GM21423 (cell line): ENCODE measurements around the gene ABHD12.
"Not testable (repeated sequence)": the region's sequence is repeated elsewhere in the genome, so short reads cannot be mapped to it uniquely, and the experiment has no call there.

ENCODE experiments used
- ATAC-seq: cut with Tn5 transposase; IDR thresholded peaks from one replicate; pipeline ENCODE4 v1.9.1; 2021; ENCODE audit warnings: mild to moderate bottlenecking, moderate library complexity; ENCODE audit not compliant: unreplicated experiment

The ABHD12 gene

DNA sequence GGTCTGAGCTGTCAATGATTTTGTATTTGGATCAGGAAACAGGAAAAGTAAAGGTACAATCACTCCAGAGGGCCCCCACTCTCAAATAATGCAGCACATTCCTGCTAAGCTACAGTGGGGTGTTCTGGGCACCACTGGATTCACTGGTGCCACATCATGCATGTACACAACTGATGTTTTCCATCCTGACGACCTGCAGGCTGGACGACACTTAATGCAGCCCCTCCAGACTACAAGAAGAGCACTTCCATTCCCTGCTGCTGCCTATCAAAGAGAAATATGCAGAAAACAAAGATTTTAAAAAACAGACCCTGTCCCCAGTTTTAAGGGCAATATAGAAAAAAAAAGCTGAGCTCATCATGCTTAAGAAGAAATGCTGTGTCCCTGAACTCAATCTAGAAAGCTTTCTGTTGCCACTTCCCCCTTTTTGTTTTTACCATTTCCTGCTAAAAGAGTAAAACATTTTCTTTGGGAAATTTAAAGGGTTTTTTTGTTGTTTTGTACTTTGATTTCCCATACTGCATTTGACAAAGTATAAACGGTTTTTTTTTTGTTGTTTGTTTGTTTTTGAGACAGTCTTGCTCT is 35.5 kb downstream of the ABHD12 start:
- ATAC-seq = no peak

DNA sequence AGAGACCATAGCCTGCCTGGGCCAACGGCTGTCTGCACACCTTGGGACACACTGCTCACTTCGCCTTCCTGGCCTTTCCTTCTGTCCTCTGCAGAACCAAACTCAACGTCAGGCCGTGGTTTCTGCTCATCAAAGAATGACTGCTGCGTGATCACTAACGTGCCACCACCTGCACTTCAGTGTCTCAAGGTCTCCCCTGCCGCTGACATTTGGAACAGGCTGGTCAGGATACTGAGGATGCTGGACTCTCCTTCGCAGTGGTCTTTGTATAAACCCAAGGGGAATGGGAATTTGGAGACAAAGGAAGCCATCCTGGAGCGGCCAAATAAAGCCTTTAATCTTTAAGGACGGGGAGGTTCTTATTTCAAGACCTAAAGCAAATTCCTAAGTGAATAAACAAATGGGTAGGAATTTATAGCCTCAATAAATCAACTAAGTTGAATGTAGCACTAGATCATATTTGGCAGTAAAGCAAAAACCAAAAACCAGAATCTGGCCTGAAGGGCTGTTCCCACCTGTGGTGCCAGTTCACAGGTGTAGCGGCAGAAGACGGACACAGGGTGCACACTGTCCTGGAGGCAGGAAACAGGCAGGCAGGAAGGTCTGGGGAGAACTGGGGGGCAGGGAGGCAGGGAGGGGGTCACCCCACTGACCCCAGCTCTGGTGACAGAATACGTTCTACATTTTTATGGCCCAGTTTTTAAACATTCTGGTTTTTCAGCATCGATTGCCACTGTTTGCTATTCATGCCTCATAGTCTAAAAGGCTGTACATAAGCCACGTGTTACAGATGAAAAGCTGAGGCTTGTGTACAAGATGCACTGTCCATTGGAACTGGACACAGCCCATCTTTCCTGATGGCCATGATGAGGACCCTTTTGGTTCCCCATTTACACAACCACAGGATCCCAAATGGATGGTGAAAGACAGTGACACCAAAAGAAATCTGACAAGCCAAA is 36.6 kb downstream of the ABHD12 start:
- ATAC-seq = no peak

DNA sequence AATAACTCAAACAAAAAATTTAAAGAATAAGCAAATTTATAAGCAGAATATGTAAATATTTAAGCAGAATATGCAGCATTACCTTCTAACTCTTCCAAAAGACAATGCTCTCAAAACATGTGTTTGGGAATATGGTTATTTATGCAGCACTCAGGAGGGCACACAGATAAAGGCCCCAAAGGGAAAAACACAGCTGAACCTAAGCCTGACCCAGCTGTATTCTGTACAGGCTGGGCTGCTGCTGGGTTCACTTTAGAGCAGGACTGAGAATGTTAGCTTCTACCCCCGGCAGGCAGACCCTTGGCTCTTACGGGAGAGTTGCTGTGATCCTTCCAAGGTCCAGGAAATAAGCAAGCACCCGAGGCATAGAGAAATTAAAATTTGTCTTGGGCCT is 37.3 kb downstream of the ABHD12 start:
- ATAC-seq = no peak

DNA sequence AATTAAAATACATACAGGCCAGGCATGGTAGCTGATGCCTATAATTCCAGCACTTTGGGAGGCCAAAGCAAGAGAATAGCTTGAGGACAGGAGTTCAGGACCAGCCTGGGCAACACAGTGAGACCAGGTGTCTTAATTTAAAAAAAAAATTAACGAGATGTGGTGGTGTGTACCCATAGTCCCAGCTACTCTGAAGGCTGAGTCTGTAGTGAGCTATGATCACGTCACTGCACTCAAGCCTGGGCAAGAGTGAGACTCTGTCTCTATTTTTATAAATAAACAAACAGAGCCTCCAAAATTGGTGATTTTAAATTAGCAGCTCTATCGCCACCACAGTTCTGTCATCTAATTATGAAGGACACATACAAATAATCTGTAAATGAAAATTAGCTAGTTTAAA is 37.9 kb downstream of the ABHD12 start:
- ATAC-seq = no peak

DNA sequence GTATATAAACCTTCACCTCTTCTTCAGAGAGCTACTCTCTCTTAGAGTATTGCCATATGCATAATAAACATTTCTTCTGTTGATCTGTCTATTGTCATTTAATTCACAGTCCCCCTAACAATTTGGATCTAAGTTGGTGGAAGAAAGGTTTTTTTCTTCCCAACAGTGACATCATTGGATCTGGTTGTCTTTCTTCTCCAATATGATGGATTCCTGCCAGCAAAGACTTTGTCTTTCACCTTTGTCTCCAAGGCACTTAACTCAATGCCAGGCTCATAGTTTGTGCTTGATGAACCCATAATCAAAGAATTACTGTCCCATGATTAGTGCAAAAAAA is 39.6 kb downstream of the ABHD12 start:
- no peak for ATAC-seq

DNA sequence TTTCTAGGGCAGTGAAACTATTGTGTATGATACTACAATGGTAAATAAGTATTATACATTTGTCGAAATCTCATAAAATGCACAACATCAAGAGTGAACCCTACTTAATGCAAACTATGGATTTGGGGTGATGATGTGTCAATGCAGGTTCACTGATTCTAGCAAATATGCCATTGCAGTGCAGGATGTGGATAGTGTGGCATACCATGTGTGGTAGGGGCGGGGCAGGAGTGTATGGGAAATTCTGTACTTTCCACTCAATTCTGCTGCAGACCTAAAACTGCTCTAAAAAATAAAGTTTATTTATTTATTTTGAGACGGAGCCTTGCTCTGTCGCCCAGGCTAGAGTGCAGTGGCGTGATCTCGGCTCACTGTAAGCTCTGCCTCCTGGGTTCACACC is 44.3 kb downstream of the ABHD12 start:
- ATAC-seq = no peak

DNA sequence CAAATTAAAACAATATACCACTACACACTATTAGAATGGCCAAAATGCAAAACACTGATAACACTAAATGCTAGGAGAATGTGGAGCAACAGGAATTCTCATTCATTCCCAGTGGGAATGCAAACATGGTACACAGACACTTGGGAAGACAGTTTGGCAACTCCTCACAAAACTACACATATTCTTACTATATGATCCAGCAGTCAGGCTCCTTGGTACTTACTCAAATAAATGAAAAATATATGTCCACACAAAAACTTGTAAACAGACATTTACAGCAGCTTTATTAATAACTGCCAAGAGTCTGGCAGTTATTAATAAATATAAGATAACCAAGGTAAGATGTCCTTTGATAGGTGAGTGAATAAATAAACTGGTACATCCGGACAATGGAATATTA is 44.9 kb downstream of the ABHD12 start:
- ATAC-seq = no peak

DNA sequence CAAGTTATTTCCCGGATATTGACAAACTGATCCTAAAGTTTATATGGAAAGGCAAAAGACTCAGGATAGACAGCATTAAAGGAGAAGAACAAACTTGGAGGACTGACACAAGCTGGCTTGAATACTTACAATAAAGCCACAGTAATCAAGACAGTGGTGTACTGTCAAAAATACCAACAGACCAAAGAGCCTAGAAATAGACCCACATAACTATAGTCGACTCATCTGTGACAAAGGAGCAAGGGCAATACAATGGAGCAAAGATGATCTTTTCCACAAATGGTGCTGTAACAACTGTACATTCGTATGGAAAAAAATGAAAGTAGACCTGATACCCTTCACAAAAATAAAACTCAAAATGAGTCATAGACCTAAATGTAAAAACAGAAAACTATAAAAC is 46.0 kb downstream of the ABHD12 start:
- ATAC-seq = no peak

DNA sequence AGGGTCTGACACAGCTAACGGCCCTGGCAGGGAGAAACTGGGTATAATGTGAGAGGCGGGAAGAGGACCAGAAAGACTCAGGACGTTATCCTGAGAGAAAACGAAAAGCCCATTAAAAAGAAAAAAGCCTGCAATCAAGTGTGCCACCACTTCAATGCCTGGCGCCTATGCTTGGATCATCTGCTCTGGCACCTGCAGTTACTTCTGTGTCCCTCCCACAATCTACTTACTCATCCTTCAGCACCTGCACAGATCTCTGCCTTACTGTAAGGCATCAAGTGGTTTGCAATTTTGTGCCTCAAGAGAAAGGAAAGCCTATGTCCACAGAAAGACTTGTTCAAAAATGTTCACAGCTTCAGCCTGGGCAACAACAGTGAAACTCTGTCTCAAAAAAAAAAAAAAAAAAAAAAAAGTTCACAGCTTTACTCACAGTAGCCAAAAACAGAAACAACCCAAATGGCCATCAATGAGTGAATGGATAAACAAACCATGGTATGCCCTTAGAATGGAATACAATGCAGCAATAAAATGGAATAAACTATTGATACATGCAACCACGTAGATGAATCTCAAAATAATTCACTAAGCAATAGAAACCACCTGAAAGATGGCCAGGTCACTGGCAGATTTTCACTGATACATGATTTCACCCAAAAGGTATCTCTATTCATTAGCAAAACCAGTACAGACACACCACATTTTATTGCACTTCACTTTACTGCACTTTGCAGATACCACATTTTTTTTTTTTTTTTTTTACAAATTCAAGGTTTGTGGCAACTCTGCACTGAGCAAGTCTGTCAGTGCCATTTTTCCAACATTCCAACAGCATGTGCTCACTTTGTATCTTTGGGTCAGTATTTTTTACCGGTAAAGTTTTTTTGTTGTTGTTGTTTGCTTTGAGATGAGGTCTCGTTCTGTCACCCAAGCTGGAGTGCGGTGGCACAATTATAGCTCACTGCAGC is 48.6 kb downstream of the ABHD12 start:
- no peak for ATAC-seq

DNA sequence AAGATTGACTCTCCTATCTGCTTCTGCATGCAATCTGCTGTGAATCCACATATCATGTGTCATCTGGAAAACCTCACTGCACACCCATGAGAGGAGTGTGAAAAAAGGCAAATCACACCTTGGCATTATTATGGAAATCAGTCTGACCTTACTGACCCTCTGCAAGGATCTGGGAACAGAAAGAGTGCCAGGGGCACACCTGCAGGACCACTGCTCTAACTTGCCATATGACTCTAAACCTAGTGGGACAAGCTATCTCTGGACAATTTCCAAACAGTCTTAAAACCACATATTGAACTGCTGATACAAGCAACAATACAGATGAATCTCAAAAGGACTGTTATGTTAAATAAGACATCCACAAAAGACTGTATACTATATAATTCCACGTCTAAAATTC is 50.3 kb downstream of the ABHD12 start:
- no peak for ATAC-seq

DNA sequence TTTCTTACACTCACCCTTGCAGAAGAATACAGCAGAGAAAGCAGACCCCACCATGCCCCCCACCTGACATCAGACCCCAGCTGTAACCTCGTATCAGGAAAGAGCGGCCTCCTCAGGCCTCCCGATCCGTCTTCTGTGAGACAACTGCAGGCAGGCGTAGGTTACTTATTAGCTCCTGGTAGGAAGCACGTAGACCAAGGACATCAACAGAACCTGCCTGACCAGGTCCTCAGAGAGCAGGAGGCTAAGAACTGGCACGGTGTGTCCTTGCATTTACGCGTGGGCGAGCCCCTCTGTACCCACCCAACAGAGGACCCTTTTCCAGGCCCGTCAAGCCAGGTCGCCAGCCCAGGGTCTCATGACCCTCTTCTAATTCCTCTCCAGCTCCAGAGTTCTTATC is 51.0 kb downstream of the ABHD12 start:
- ATAC-seq = no peak

DNA sequence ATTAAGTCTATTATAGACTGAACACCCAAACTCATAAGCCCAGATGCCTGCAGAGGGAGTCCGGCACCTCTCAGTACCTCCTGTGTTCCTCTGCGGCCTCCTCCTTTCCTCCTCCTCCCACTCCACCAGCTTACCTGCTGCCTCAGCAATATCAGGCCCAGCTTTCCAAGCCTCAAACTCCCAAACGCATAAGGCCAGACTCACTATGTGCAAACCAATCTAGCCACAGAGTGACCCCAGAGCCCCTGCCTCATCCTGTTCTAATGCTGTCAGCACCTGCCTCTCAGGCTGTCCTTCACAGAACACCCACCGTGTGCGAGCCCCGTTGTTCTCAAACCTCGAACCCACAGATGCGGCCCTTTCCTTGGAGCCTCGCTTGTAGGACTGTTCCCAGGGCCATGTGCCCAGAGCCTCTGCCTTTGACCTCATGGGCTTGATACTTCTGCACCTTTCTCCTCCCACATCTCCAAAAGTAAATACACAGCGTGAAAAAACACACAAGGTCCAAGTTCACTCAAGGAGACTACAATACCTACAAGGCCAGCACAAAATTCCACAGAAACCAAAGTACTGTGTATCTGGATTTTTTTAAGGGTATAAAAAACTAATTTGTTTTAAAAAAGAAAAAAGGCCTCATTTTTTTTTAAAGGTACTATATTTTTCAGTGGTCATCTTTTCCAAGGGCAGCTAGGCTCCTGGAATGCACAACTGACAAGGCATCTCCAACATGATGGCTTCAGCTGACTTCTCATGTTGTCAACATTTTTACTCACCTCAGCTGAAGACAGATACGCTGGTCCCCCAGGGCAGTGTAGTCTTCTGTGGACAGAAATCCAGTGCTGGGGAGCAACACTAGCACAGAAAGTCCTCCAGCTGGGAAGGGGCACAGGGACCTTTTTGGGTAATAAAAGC is 52.3 kb downstream of the ABHD12 start:
- no peak for ATAC-seq

DNA sequence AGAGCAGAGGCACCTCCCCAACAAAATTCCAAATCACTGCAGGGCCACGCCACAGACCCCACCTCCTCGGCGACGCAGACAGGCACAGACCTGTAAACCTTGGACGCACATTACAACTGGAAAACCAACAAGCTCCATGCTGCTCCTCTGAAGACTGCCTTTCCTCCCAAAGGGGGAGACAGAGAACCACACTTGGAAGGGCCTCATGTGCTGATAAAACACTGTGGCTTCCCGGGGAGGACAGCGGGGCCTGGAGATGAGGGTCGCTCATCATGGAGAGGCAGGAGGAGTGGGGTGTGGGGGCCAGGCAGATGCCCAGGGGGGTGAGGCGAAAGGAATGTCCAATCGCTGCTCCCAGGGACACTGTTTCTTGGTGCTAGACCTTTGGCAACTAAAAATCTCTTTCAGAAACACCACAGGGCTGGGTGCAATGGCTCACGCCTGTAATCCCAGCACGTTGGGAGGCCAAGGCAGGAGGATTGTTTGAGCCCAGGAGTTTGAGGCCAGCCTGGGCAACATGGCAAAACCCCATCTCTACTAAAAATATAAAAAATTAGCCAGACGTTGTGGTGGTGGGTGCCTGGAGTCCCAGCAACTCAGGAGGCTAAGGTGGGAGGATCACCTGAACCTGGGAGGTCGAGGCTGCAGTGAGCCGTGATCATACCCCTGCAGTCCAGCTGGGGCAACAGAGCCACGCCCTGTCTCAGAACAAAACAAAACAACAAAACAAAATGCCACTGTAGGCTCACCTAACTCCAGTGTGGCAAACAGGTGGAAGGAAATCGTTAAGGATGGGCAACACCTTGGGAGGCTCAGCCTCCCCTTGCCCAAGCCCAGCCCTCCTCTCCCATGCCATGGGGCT is 53.8 kb downstream of the ABHD12 start:
- no peak for ATAC-seq

DNA sequence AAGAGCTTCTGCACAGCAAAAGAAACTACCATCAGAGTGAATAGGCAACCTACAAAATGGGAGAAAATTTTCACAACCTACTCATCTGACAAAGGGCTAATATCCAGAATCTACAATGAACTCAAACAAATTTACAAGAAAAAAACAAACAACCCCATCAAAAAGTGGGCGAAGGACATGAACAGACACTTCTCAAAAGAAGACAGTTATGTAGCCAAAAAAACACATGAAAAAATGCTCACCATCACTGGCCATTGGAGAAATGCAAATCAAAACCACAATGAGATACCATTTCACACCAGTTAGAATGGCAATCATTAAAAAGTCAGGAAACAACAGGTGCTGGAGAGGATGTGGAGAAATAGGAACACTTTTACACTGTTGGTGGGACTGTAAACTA is 55.7 kb downstream of the ABHD12 start:
- ATAC-seq = not testable (repeated sequence)

DNA sequence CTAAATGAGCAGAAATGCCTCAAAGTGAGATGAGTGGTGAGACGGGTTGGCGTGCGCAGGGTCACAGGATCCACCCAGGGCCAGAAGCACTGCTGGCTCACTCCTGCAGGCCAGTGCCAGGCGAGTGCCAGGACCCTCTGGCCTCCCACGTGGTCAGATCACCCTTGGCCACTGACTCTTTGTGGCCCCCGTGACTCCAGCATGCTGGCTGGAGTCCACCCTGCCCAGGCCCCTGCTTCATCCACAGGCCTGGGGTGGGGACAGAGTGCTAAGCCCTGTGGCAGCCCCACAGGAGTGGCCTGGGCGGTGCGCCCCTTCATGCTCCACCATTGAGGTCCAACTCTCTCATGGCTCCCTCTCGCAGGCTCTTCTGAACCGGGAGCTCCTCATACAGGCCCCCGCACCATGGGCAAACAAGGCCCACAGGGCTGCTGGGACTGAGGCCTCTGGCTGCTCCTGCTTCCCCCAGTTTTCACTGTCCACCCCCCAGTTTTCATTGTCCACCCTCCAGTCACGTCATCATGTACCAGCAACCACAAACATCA is 61.6 kb downstream of the ABHD12 start:
- no peak for ATAC-seq

DNA sequence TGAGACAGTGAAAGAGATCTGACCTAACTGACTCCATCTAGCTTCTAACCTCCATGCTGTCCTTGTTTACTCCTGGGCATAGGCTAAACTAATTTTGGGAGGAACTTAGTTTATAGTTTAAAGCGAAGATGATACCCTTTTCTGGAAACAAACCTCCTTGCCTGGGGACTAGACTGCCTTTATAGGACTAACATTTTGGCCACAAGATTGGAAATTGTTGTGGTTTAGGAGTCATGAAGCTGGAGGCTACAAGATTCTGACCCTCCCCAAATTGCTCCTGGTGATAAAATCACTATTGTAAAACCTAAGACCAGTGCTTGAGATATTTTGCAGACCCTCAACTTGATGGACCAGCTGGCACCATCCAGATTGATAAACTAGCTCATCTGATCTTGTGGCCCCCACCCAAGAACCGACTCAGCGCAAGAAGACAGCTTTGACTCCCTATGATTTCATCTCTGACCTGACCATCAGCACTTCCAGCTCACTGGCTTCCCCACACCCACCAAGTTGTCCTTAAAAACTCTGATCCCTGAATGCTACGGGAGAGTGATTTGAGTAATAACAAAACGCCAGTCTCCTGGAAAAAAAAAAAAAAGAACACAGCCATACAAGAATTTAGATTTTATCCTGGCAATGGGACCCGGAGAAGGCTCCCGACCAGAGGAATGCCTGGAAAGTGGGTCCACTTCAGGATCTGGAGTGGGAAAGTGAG is 63.0 kb downstream of the ABHD12 start:
- ATAC-seq = no peak

DNA sequence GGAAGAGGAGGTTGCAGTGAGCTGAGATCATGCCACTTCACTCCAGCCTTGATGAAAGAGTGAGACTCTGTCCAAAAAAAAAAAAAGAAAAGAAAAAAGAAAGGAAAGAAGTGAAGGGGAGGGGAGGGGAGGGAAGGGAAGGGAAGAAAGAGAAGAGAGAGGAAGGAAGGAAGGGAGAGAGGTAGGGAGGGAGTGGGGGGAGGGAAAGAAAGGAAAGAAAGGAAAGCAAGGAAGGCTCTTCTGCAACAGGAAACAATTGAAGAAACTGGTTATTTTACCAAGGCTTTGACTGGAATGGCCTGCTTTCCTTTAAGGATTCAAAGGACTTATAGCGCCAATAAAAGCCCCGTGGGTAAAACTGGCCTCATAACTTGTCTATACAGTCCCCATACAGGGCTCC is 64.6 kb downstream of the ABHD12 start:
- ATAC-seq = no peak

DNA sequence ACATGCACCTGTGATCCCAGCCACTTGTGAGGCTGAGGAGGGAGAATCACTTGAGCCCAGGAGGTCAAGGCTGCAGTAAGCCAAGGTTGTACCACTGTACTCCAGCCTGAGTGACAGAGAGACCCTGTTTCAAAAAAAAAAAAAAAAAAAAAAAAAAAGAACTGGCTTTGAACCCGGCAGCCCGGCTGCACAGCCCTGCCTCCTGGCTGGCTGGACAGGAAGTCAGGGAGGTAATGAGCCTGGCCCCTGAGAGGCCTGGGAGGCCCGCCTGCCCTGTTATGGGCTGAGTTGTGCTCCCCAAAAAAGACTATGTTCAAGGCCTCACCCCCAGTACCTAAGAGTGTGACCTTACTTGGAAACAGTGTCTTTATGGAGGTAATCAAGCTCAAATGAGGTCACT is 65.6 kb downstream of the ABHD12 start:
- no peak for ATAC-seq

DNA sequence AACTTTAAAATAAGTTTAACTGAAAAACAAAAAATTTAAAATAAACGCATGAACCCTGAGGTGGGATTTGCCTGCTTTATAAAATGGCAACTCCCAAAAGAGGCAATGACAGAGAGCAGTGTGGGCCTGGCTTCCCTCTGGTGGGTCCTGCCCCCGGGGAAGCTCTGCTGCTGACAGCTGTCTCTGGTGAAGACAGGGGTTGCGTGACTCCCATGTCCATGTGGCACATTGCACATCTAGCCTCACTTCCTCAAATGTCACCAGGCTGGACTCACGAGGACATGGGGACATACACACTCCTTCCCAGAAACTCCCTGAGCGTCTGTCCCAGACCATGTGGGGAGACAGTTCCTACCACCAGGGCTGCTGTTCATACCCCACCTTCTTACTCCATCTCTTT is 66.2 kb downstream of the ABHD12 start:
- no peak for ATAC-seq
